H9 (cell line): Measurements from ENCODE around the gene PIGBOS1. TPM values are rescaled to one million over a fixed set of nuclear protein-coding genes. Genes with fewer than 3 reads are reported as not detected.

Experiments used
- DNase-seq: peaks from one replicate; pipeline ENCODE4 v3.0.0-alpha.2; 2017
- H2AFZ ChIP-seq: one replicate; pipeline ENCODE4 v1.6.1; 2013; ENCODE audit warnings: mild to moderate bottlenecking, low read length, control low read depth, moderate library complexity
- H2AK5ac ChIP-seq: 2 replicates; pipeline ENCODE4 v1.6.1; 2013; ENCODE audit warnings: low read length, control low read depth, mixed read lengths; ENCODE audit not compliant: insufficient read length
- H2BK120ac ChIP-seq: one replicate; pipeline ENCODE4 v1.6.1; 2013; ENCODE audit warnings: low read depth, mild to moderate bottlenecking, low read length, control low read depth, inconsistent platforms; ENCODE audit not compliant: poor library complexity, severe bottlenecking
- H2BK12ac ChIP-seq: 2 replicates; pipeline ENCODE4 v1.6.1; 2013; ENCODE audit warnings: low read length, control low read depth, mixed read lengths, low read depth; ENCODE audit not compliant: insufficient read length
- H2BK15ac ChIP-seq: 2 replicates; pipeline ENCODE4 v1.6.1; 2013; ENCODE audit warnings: low read depth, low read length, control low read depth
- H2BK20ac ChIP-seq: one replicate; pipeline ENCODE4 v1.6.1; 2013; ENCODE audit warnings: low read depth, mild to moderate bottlenecking, low read length, control low read depth, inconsistent platforms; ENCODE audit not compliant: poor library complexity, severe bottlenecking
- H2BK5ac ChIP-seq: 2 replicates; pipeline ENCODE4 v1.6.1; 2013; ENCODE audit warnings: low read length, control low read depth, mixed read lengths; ENCODE audit not compliant: insufficient read length
- H3K14ac ChIP-seq: 2 replicates; pipeline ENCODE4 v1.6.1; 2013; ENCODE audit warnings: low read length, control low read depth; ENCODE audit not compliant: insufficient read depth
- H3K18ac ChIP-seq: 2 replicates; pipeline ENCODE4 v1.6.1; 2013; ENCODE audit warnings: low read depth, mild to moderate bottlenecking, mixed read lengths, low read length, control low read depth; ENCODE audit not compliant: insufficient read length
- H3K23ac ChIP-seq: 2 replicates; pipeline ENCODE4 v1.6.1; 2013; ENCODE audit warnings: low read length, control low read depth, mixed read lengths, low read depth; ENCODE audit not compliant: insufficient read length
- H3K23me2 ChIP-seq: 2 replicates; pipeline ENCODE4 v1.6.1; 2013; ENCODE audit warnings: low read depth, mild to moderate bottlenecking, mixed read lengths, low read length, control low read depth; ENCODE audit not compliant: insufficient read length, poor library complexity, severe bottlenecking
- H3K27ac ChIP-seq: 2 replicates; pipeline ENCODE4 v1.5.1; 2013; ENCODE audit warnings: low read length, control low read depth, mixed read lengths, low read depth; ENCODE audit not compliant: insufficient read length
- H3K27me3 ChIP-seq: 2 replicates; pipeline ENCODE4 v1.6.1; 2013; ENCODE audit warnings: low read length, control low read depth, inconsistent platforms; ENCODE audit not compliant: insufficient read depth
- H3K4ac ChIP-seq: 2 replicates; pipeline ENCODE4 v1.6.1; 2013; ENCODE audit warnings: low read depth, mild to moderate bottlenecking, control low read depth, inconsistent platforms, low read length, moderate library complexity
- H3K4me1 ChIP-seq: 2 replicates; pipeline ENCODE4 v1.6.1; 2013; ENCODE audit warnings: low read length, control low read depth, inconsistent platforms; ENCODE audit not compliant: insufficient read depth
- H3K4me2 ChIP-seq: 2 replicates; pipeline ENCODE4 v1.6.1; 2013; ENCODE audit warnings: low read length, control low read depth, mixed read lengths; ENCODE audit not compliant: insufficient read length, insufficient read depth
- H3K56ac ChIP-seq: 2 replicates; pipeline ENCODE4 v1.6.1; 2013; ENCODE audit warnings: low read depth, mild to moderate bottlenecking, mixed read lengths, low read length, control low read depth; ENCODE audit not compliant: insufficient read length
- H3K79me1 ChIP-seq: 2 replicates; pipeline ENCODE4 v1.6.1; 2013; ENCODE audit warnings: low read depth, mild to moderate bottlenecking, moderate library complexity, low read length, control low read depth, inconsistent platforms; ENCODE audit not compliant: insufficient read depth, poor library complexity, severe bottlenecking
- H3K79me2 ChIP-seq: 2 replicates; pipeline ENCODE4 v1.6.1; 2013; ENCODE audit warnings: low read length, control low read depth, inconsistent platforms; ENCODE audit not compliant: insufficient read depth
- H3K9ac ChIP-seq: 2 replicates; pipeline ENCODE4 v1.6.1; 2013; ENCODE audit warnings: low read length, control low read depth, mixed read lengths; ENCODE audit not compliant: insufficient read length; ENCODE audit errors: extremely low read depth
- H3K9me3 ChIP-seq: one replicate; pipeline ENCODE4 v1.6.1; 2013; ENCODE audit warnings: low read depth, low read length, inconsistent platforms; ENCODE audit not compliant: control insufficient read depth
- H3T11ph ChIP-seq: one replicate; pipeline ENCODE4 v1.6.1; 2013; ENCODE audit warnings: mild to moderate bottlenecking, low read length, control low read depth, inconsistent platforms
- H4K20me1 ChIP-seq: one replicate; pipeline ENCODE4 v1.6.1; 2013; ENCODE audit not compliant: control insufficient read depth, insufficient read length, insufficient read depth
- H4K5ac ChIP-seq: 2 replicates; pipeline ENCODE4 v1.6.1; 2013; ENCODE audit warnings: low read depth, mild to moderate bottlenecking, mixed read lengths, low read length, control low read depth; ENCODE audit not compliant: insufficient read length
- H4K8ac ChIP-seq: replicated peaks from 2 replicates; pipeline ENCODE4 v1.6.1; 2013; ENCODE audit warnings: low read length, control low read depth, mixed read lengths, low read depth; ENCODE audit not compliant: insufficient read length
- H4K91ac ChIP-seq: 2 replicates; pipeline ENCODE4 v1.6.1; 2013; ENCODE audit warnings: low read depth, mild to moderate bottlenecking, moderate library complexity, mixed read lengths, low read length, control low read depth; ENCODE audit not compliant: insufficient read length
- H3K27ac Mint-ChIP-seq, 3 experiments: 2 replicates in 2 of 3; 3 replicates in 1 of 3; pipeline ENCODE4 v1.8.0; 2020 to 2021; ENCODE audit warnings: mixed read lengths in 3 of 3, mild to moderate bottlenecking in 1 of 3, moderate library complexity in 1 of 3
- H3K27me3 Mint-ChIP-seq: 2 replicates; pipeline ENCODE4 v1.8.0; 2021; ENCODE audit warnings: low read depth, mild to moderate bottlenecking, moderate library complexity, mixed read lengths
- H3K36me3 Mint-ChIP-seq, 3 experiments: 2 replicates in 2 of 3; 3 replicates in 1 of 3; pipeline ENCODE4 v1.8.0; 2020 to 2021; ENCODE audit warnings: low read depth in 3 of 3, mixed read lengths in 3 of 3; ENCODE audit not compliant: insufficient read depth in 1 of 3
- H3K4me1 Mint-ChIP-seq, 2 experiments: 2 replicates each; pipeline ENCODE4 v1.8.0; 2020; ENCODE audit warnings: mixed read lengths in 2 of 2
- H3K4me3 Mint-ChIP-seq, 2 experiments: 2 replicates in 1 of 2; 3 replicates in 1 of 2; pipeline ENCODE4 v1.8.0; 2020 to 2021; ENCODE audit warnings: mild to moderate bottlenecking in 2 of 2, mixed read lengths in 2 of 2, moderate library complexity in 1 of 2
- H3K9me3 Mint-ChIP-seq, 2 experiments: 2 replicates in 1 of 2; 3 replicates in 1 of 2; pipeline ENCODE4 v1.8.0; 2020; ENCODE audit warnings: mild to moderate bottlenecking in 2 of 2, mixed read lengths in 2 of 2, moderate library complexity in 1 of 2
- WGBS: extraction: QIAGEN DNeasy Blood & Tissue Kit; methylation state at CpG from one replicate; pipeline ENCODE4 v1.1.7; 2013; ENCODE audit warnings: missing lambda C conversion rate, low lambda C conversion rate, mixed read lengths; ENCODE audit not compliant: insufficient read length; ENCODE audit errors: extremely low coverage; 5-methylcytosine and 5-hydroxymethylcytosine counted together
- total RNA-seq: library from RNA; stranded (reverse); gene quantifications from 2 replicates; pipeline ENCODE4 v1.2.1, GENCODE V29; 2021
- TF ChIP-seq, protein P1 (sequence below): fragments of 200-600 bp; sonication (generic); conservative IDR thresholded peaks from 3 replicates; pipeline ENCODE4 v1.8.0; 2021; ENCODE audit warnings: antibody characterized with exemption, mild to moderate bottlenecking

Gene PIGBOS1
- total RNA-seq, 1 experiment from 2014 or later = 10.4 TPM

- DNase-seq = no peak
- no peak overlapping the region for H3K23ac ChIP-seq
- Mint-ChIP-seq H3K36me3 (no peaks in the 10 kb centered on the region; a peak in 1 of 7 replicates), H3K27me3 (no peaks in the 10 kb centered on the region), H3K9me3 (no peaks in the 10 kb centered on the region), H3K4me3 (no peak overlapping the region), H3K4me1 (peaks cover 0 to 7% of the 10 kb centered on the region in 2 experiments; a peak in 1 of 4 replicates), H3K27ac (no peak overlapping the region)
- H3K9ac ChIP-seq = no peak overlapping the region
- H2BK12ac ChIP-seq = no peak overlapping the region
- H3K4me1 ChIP-seq = no peaks in the 10 kb centered on the region
- no peak overlapping the region for H2BK20ac ChIP-seq
- H2BK5ac ChIP-seq = no peak overlapping the region
- H4K20me1 ChIP-seq = no peaks in the 10 kb centered on the region
- no peak overlapping the region for H3K4ac ChIP-seq
- no peak overlapping the region for H4K5ac ChIP-seq
- H4K8ac ChIP-seq = no peak overlapping the region
- TF ChIP-seq, protein P1, sequence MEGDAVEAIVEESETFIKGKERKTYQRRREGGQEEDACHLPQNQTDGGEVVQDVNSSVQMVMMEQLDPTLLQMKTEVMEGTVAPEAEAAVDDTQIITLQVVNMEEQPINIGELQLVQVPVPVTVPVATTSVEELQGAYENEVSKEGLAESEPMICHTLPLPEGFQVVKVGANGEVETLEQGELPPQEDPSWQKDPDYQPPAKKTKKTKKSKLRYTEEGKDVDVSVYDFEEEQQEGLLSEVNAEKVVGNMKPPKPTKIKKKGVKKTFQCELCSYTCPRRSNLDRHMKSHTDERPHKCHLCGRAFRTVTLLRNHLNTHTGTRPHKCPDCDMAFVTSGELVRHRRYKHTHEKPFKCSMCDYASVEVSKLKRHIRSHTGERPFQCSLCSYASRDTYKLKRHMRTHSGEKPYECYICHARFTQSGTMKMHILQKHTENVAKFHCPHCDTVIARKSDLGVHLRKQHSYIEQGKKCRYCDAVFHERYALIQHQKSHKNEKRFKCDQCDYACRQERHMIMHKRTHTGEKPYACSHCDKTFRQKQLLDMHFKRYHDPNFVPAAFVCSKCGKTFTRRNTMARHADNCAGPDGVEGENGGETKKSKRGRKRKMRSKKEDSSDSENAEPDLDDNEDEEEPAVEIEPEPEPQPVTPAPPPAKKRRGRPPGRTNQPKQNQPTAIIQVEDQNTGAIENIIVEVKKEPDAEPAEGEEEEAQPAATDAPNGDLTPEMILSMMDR = no peak
- H3K79me2 ChIP-seq = no peaks in the 10 kb centered on the region
- no peak overlapping the region for H2BK15ac ChIP-seq
- H3K27me3 ChIP-seq = no peaks in the 10 kb centered on the region
- H3K56ac ChIP-seq = no peak overlapping the region
- H3K4me2 ChIP-seq = no peak overlapping the region
- H3K23me2 ChIP-seq = no peaks in the 10 kb centered on the region
- no peak overlapping the region for H2AK5ac ChIP-seq
- H3K9me3 ChIP-seq = no peaks in the 10 kb centered on the region
- no peak overlapping the region for H2BK120ac ChIP-seq
- no peaks in the 10 kb centered on the region for H3K79me1 ChIP-seq
- H4K91ac ChIP-seq = no peak overlapping the region
- WGBS = no CpG with 5 or more reads among the region's 10 CpGs
- H3K14ac ChIP-seq = no peak overlapping the region
- no peak overlapping the region for H3K18ac ChIP-seq
- H2AFZ ChIP-seq = no peak overlapping the region
- no peak overlapping the region for H3K27ac ChIP-seq
- no peak overlapping the region for H3T11ph ChIP-seq
Observed at GRCh38 chr15:55361048-55361447, 42.1 kb upstream of the PIGBOS1 start.
